Endothelial cell of umbilical vein (primary cell): ENCODE data around the gene MOXD1. TPM values are rescaled to one million over a fixed set of nuclear protein-coding genes. Genes with fewer than 3 reads are reported as not detected.

Experiments used
- BruUV-seq: library from RNA; stranded (reverse); fragments of 400-500 nt; replicated peaks from 2 replicates; lab custom pipeline; 2021; lab: Mats Ljungman, UMichigan
- CTCF ChIA-PET: fragments of 300-600, 350-600 bp; sonication (Branson Sonifier 250); formaldehyde crosslinking; loops from one replicate; lab custom pipeline; 2021; ENCODE audit warnings: antibody characterized with exemption, inconsistent platforms; lab: Charles Lee
- POLR2A ChIA-PET: fragments of 300-600, 350-600 bp; sonication (Branson Sonifier 250); formaldehyde crosslinking; loops from one replicate; lab custom pipeline; 2021; ENCODE audit warnings: antibody characterized with exemption, inconsistent platforms; lab: Charles Lee
- DNase-seq: peaks from one replicate; pipeline ENCODE4 v3.0.0-alpha.2; 2011; ENCODE audit warnings: low read depth, low spot score
- FAIRE-seq: peaks from 2 replicates; lab custom pipeline; 2011; peaks lifted over from hg19 to GRCh38; lab: Jason Lieb, UNC
- H2AFZ ChIP-seq: 2 replicates; pipeline ENCODE4 v1.6.0; 2012; ENCODE audit warnings: low read depth, low read length, control low read depth, inconsistent platforms
- H3K27ac ChIP-seq: 2 replicates; pipeline ENCODE4 v1.5.1; 2011; ENCODE audit warnings: low read depth, mild to moderate bottlenecking, control low read depth, low read length, moderate library complexity; ENCODE audit not compliant: insufficient read depth
- H3K27me3 ChIP-seq, 2 experiments: 2 replicates each; pipeline versions ENCODE4 v1.6.0 to v1.6.1; 2011; ENCODE audit warnings: low read length in 2 of 2, mixed read lengths in 1 of 2; ENCODE audit not compliant: control insufficient read depth in 2 of 2, insufficient read depth in 2 of 2
- H3K36me3 ChIP-seq, 2 experiments: 2 replicates in 1 of 2; 3 replicates in 1 of 2; pipeline ENCODE4 v1.5.1; 2011; ENCODE audit warnings: low read length in 2 of 2, mild to moderate bottlenecking in 1 of 2, moderate library complexity in 1 of 2; ENCODE audit not compliant: control insufficient read depth in 2 of 2, insufficient read depth in 2 of 2; ENCODE audit errors: extremely low read depth in 1 of 2
- H3K4me1 ChIP-seq: 3 replicates; pipeline ENCODE4 v1.5.1; 2011; ENCODE audit warnings: mild to moderate bottlenecking, low read length; ENCODE audit not compliant: control insufficient read depth, insufficient read depth; ENCODE audit errors: extremely low read depth
- H3K4me2 ChIP-seq: 2 replicates; pipeline ENCODE4 v1.6.1; 2011; ENCODE audit warnings: low read length, control low read depth, mixed read lengths; ENCODE audit not compliant: insufficient read depth
- H3K4me3 ChIP-seq, 3 experiments: fragments of 200-600 bp in 1 of 3; sonication (generic), shearing (Covaris generic) in 1 of 3; replicated peaks in 1 of 3; 2 replicates each; pipeline ENCODE4 v1.5.1; 2011 to 2016; ENCODE audit warnings: control low read depth in 3 of 3, low read length in 3 of 3, mild to moderate bottlenecking in 2 of 3, inconsistent platforms in 1 of 3, low read depth in 1 of 3, moderate library complexity in 1 of 3; ENCODE audit not compliant: insufficient read depth in 1 of 3
- H3K79me2 ChIP-seq: 2 replicates; pipeline ENCODE4 v1.6.0; 2012; ENCODE audit warnings: low read length, inconsistent platforms; ENCODE audit not compliant: control insufficient read depth, insufficient read depth
- H3K9ac ChIP-seq: replicated peaks from 2 replicates; pipeline ENCODE3; 2011; ENCODE audit warnings: low read length, control low read depth; ENCODE audit not compliant: insufficient read depth; ENCODE audit errors: extremely low read depth
- H3K9me1 ChIP-seq: replicated peaks from 3 replicates; pipeline ENCODE4 v1.6.0; 2011; ENCODE audit warnings: mild to moderate bottlenecking, low read length; ENCODE audit not compliant: control insufficient read depth, insufficient read depth; ENCODE audit errors: extremely low read depth
- H3K9me3 ChIP-seq: replicated peaks from 2 replicates; pipeline ENCODE4 v1.5.1; 2012; ENCODE audit warnings: low read length, inconsistent platforms; ENCODE audit not compliant: control insufficient read depth, insufficient read depth
- H4K20me1 ChIP-seq: replicated peaks from 2 replicates; pipeline ENCODE3; 2011; ENCODE audit warnings: mild to moderate bottlenecking, low read length; ENCODE audit not compliant: control insufficient read depth, insufficient read depth; ENCODE audit errors: extremely low read depth
- EZH2 ChIP-seq: IDR thresholded peaks from 2 replicates; pipeline ENCODE4 v1.6.1; 2012; ENCODE audit warnings: borderline replicate concordance, low read depth, mild to moderate bottlenecking, moderate library complexity, low read length, inconsistent platforms; ENCODE audit not compliant: severe bottlenecking
- FOS ChIP-seq: IDR thresholded peaks from 2 replicates; pipeline ENCODE4 v1.6.1; 2011; ENCODE audit warnings: mild to moderate bottlenecking, low read length, moderate library complexity, borderline replicate concordance; ENCODE audit not compliant: insufficient read depth
- GATA2 ChIP-seq: IDR thresholded peaks from 2 replicates; pipeline ENCODE4 v1.7.0; 2011; ENCODE audit warnings: low read depth, mild to moderate bottlenecking, moderate library complexity, mixed read lengths, low read length; ENCODE audit not compliant: insufficient read length, insufficient read depth
- MYC ChIP-seq: IDR thresholded peaks from one replicate; pipeline ENCODE4 v1.6.1; 2011; ENCODE audit warnings: mild to moderate bottlenecking, low read depth, low read length
- POLR2A ChIP-seq: IDR thresholded peaks from 2 replicates; pipeline ENCODE4 v1.6.1; 2012; ENCODE audit warnings: low read depth, mild to moderate bottlenecking, control low read depth, low read length
- dilution Hi-C: fragments of 300-500 bp; cut with MboI; formaldehyde crosslinking; loops from one replicate; pipeline ENCODE4 v1.15.0; 2019; ENCODE audit warnings: low sequenced_read_pairs; ENCODE audit not compliant: extremely low pct_ligation_motif_present
- intact Hi-C: fragments of 100-400 bp; cut with micrococcal nuclease; formaldehyde crosslinking; loops from one replicate; pipeline ENCODE4 v1.10.0; 2022
- polyA plus RNA-seq, 4 experiments: library from polyadenylated mRNA; depleted of rRNA in 3 of 4; stranded (reverse) in 3 of 4; unstranded in 1 of 4; fragments of >200 nt; gene quantifications; 2 replicates each; pipeline versions ENCODE4 v1.2.1 to v1.2.3, GENCODE V29; 2011 to 2012; ENCODE audit warnings: missing spikeins in 1 of 4
- total RNA-seq: library from RNA; stranded (reverse); gene quantifications from 2 replicates; pipeline ENCODE4 v1.2.3, GENCODE V29; 2021
- TF ChIP-seq, protein P1 (sequence below), 2 donors: IDR thresholded peaks; 1 replicate in 1 of 2; 2 replicates in 1 of 2; pipeline ENCODE4 v1.5.1; 2011; ENCODE audit warnings: low read length in 2 of 2, mild to moderate bottlenecking in 2 of 2, moderate library complexity in 2 of 2, control low read depth in 1 of 2, inconsistent platforms in 1 of 2, low read depth in 1 of 2; ENCODE audit not compliant: insufficient read depth in 1 of 2; ENCODE audit errors: extremely low read depth in 1 of 2
- TF ChIP-seq, protein P2 (sequence below): IDR thresholded peaks from 2 replicates; pipeline ENCODE4 v1.6.1; 2011; ENCODE audit not compliant: insufficient read depth, insufficient read length

The MOXD1 gene
- total and polyA plus RNA-seq, 2 donors (not counting 3 experiments of a cell fraction or from before 2014, with no cell fraction given), result 0.01 TPM; not detected in 1

DNA sequence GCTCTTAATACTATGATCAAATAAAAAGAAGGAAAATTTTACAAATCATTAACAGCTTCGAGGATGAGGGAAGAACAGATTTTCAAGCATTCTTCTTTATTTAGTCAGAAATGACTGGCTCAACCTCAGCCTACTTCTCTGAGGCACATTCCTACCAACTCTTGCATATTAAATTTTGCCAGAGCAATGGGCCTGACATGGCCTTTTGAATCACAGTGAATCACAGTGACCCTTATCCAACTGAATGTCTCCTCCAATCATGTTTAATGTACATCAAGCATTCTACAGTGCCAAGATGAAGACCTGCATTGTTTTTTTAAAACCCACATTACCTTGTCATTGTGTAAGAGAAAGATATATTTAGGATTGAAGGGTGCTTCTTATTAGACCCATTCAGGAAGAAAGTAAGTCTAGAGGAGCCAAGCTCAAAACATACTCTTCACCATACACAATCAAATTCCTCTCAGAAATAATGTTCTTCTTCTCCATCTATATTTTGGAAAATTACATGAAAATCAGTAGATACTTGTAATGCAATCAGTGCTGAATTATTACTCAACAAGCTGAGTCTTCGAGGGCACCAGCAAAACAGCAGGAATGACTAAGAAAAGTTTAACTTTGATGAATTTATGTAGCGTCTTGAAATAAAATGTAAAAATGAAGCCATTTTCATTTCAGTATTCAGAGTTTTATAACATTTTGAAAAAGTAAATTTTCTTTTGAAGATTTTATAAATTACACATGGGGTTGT, 44.1 kb upstream of the MOXD1 start:
- Histone ChIP-seq H4K20me1 (no peaks in the 10 kb centered on the region), H3K4me2 (no peak overlapping the region), H3K9me1 (no peaks in the 10 kb centered on the region), H3K4me1 (no peaks in the 10 kb centered on the region), H3K4me3 (no peak overlapping the region), H3K27ac (no peak overlapping the region), H3K36me3 (no peaks in the 10 kb centered on the region), H3K9ac (no peak overlapping the region), H3K9me3 (no peaks in the 10 kb centered on the region), H3K79me2 (no peaks in the 10 kb centered on the region), H2AFZ (no peak overlapping the region), H3K27me3 (no peaks in the 10 kb centered on the region)
- dilution Hi-C loops (no loop called here), intact Hi-C loops (no loop called here)
- BruUV-seq, result no TSS peak
- ChIA-PET POLR2A (no interaction called here), CTCF (no interaction called here)
- no peak for TF ChIP-seq FOS
- TF ChIP-seq POLR2A, result no peak
- TF ChIP-seq EZH2, result no peak
- TF ChIP-seq, protein P1, sequence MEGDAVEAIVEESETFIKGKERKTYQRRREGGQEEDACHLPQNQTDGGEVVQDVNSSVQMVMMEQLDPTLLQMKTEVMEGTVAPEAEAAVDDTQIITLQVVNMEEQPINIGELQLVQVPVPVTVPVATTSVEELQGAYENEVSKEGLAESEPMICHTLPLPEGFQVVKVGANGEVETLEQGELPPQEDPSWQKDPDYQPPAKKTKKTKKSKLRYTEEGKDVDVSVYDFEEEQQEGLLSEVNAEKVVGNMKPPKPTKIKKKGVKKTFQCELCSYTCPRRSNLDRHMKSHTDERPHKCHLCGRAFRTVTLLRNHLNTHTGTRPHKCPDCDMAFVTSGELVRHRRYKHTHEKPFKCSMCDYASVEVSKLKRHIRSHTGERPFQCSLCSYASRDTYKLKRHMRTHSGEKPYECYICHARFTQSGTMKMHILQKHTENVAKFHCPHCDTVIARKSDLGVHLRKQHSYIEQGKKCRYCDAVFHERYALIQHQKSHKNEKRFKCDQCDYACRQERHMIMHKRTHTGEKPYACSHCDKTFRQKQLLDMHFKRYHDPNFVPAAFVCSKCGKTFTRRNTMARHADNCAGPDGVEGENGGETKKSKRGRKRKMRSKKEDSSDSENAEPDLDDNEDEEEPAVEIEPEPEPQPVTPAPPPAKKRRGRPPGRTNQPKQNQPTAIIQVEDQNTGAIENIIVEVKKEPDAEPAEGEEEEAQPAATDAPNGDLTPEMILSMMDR (IDR thresholded peaks at IDR 0.05; ENCODE audit: extremely low read depth in 1 of 2, insufficient read depth in 1 of 2, low read depth in 1 of 2, low read length in 2 of 2), result no peak
- TF ChIP-seq GATA2, result no peak
- no peak for TF ChIP-seq MYC
- TF ChIP-seq, protein P2, sequence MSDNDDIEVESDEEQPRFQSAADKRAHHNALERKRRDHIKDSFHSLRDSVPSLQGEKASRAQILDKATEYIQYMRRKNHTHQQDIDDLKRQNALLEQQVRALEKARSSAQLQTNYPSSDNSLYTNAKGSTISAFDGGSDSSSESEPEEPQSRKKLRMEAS, result no peak
- FAIRE-seq, result no peak
- no peak for DNase-seq
